ENCODE measurements around the gene ESRRA.

Gene ESRRA

GRCh38 chr11:64275031-64275800 lies 30.1 kb upstream of the ESRRA start:
- no peak for DNase-seq

GRCh38 chr11:64275841-64276240 lies 29.5 kb upstream of the ESRRA start:
- no peak for DNase-seq

- DNase-seq = peak; percentile 68
Observed at GRCh38 chr11:64276653-64277431, 28.5 kb upstream of the ESRRA start.

GRCh38 chr11:64278576-64279190 lies 26.6 kb upstream of the ESRRA start:
- DNase-seq = no peak

GRCh38 chr11:64281957-64282770 lies 23.2 kb upstream of the ESRRA start:
- DNase-seq = no peak

GRCh38 chr11:64283092-64283491 lies 22.2 kb upstream of the ESRRA start:
- DNase-seq = no peak

GRCh38 chr11:64284048-64284961 lies 21.0 kb upstream of the ESRRA start, which contains the start of gene BAD:
TSS of gene BAD (minus strand) at chr11:64284665. CDS start at chr11:64284368, 297 bp downstream.
- DNase-seq = peak; percentile 92

GRCh38 chr11:64284962-64285884 lies 20.1 kb upstream of the ESRRA start, which contains the start of gene GPR137:
TSS of gene GPR137 (plus strand) at chr11:64285848. CDS start at chr11:64286525, 677 bp downstream.
- DNase-seq = peak; percentile 70

GRCh38 chr11:64285885-64286800 lies 19.2 kb upstream of the ESRRA start:
- no peak for DNase-seq

- no peak for DNase-seq
Observed at GRCh38 chr11:64286801-64287159, 18.5 kb upstream of the ESRRA start.

GRCh38 chr11:64287676-64288352 lies 17.5 kb upstream of the ESRRA start:
- no peak for DNase-seq

- no peak for DNase-seq
Observed at GRCh38 chr11:64288353-64288750, 17.0 kb upstream of the ESRRA start.

GRCh38 chr11:64289002-64289564 lies 16.2 kb upstream of the ESRRA start:
- no peak for DNase-seq

GRCh38 chr11:64290352-64291261 lies 14.7 kb upstream of the ESRRA start:
- no peak for DNase-seq

GRCh38 chr11:64291262-64291751 lies 14.0 kb upstream of the ESRRA start, which contains the start of gene KCNK4:
TSS of gene KCNK4 (plus strand) at chr11:64291302. CDS start at chr11:64293019, 1,717 bp downstream.
- DNase-seq = no peak

GRCh38 chr11:64291752-64292459 lies 13.4 kb upstream of the ESRRA start:
- no peak for DNase-seq

Data from fibroblast of skin of scalp (primary cell).